Central memory CD4-positive, alpha-beta T cell (primary cell): ENCODE results near the gene DMXL2.
"Not testable (repeated sequence)": the region's sequence is repeated elsewhere in the genome, so short reads cannot be mapped to it uniquely, and the experiment has no call there.

ENCODE experiments used
- DNase-seq: peaks from one replicate; pipeline ENCODE4 v3.0.0; 2022
- total RNA-seq, 3 experiments: gene quantifications; one replicate each; lab custom pipeline; 2026; lab: John Stamatoyannopoulos, UW

Gene DMXL2
- total RNA-seq: 9.8 to 23.3 (median 18.5) reads per million in 3 experiments

GRCh38 chr15:51622604-51623370, at the start of gene DMXL2:
Gene DMXL2 (minus strand): TSS chr15:51622771. CDS start chr15:51622545, 226 bp downstream.
- DNase-seq: peak; percentile 48

GRCh38 chr15:51672155-51672687, 49.6 kb upstream of the DMXL2 start:
- DNase-seq: no peak

GRCh38 chr15:51669381-51669780, 46.8 kb upstream of the DMXL2 start:
- DNase-seq: no peak

DNA sequence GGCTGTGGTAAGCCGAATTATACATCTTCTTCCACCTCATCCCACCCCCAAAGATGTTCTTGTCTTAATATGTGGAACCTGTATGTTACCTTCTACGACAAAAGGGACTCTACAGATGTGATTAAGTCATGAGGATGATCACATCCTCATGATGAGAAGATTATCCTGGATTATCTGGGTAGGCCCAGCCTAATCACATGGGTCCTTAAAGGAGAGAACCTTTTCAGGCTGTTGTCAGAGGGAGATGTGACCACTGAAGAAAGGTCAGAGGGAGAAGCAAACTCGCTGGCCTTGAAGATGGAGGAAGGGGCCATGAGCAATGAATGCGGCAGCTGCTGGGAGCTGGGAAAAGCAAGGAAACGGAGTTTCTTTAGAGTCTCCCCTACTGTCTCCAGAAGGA, 45.9 kb upstream of the DMXL2 start:
- no peak for DNase-seq

GRCh38 chr15:51667478-51667877, 44.9 kb upstream of the DMXL2 start:
- no peak for DNase-seq

DNA sequence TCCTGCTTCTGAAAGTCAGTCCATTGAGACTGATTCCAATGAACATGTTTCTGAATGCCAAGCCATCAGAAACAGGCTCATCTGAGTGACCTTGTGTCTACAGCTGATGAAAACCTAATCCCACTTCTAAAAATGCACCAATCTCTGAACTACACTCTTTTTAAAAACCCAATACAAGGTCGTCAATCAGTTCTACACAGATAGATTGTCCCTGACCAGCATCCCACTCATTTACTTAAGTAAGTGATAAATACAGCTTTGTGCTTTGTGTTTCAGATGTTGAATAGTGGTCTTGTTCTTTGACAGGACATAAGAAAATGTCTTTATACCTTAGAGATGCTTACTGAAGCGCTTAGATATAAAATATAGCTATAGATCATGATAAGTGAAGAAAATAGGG, 38.5 kb upstream of the DMXL2 start:
- no peak for DNase-seq

DNA sequence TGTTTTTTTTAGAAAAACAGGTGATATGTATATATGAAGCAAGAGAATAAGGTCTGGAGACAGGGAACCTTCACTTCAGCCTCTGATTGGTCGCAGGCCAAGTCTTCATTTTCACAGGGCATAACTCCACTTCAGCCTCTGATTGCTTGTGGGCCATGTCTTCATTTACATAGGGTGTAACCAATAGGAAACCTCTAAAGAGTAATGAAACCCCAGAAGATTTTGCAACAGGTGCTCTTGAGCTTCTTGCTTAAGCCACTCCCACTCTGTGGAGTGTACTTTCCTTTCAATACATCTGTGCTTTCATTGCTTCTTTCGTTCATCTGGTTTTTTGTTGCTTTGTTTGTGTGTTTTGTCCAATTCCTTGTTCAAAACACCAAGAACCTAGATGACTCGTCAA, 36.1 kb upstream of the DMXL2 start:
- DNase-seq: no peak

GRCh38 chr15:51655401-51656057, 33.0 kb upstream of the DMXL2 start:
- DNase-seq: not testable (repeated sequence)

- no peak for DNase-seq
Measured at GRCh38 chr15:51652084-51652668, 29.6 kb upstream of the DMXL2 start.

- DNase-seq: peak; percentile 62
Measured at GRCh38 chr15:51649659-51650521, 27.3 kb upstream of the DMXL2 start.

GRCh38 chr15:51648643-51649042, 26.1 kb upstream of the DMXL2 start:
- not testable (repeated sequence) for DNase-seq

GRCh38 chr15:51648101-51648500, 25.5 kb upstream of the DMXL2 start:
- not testable (repeated sequence) for DNase-seq

GRCh38 chr15:51647128-51647562, 24.6 kb upstream of the DMXL2 start:
- no peak for DNase-seq

GRCh38 chr15:51642696-51643095, 20.1 kb upstream of the DMXL2 start:
- DNase-seq: no peak

GRCh38 chr15:51641490-51642130, 19.0 kb upstream of the DMXL2 start:
- DNase-seq: no peak

GRCh38 chr15:51634591-51635198, 12.1 kb upstream of the DMXL2 start:
- DNase-seq: no peak

GRCh38 chr15:51629612-51630011, 7.0 kb upstream of the DMXL2 start:
- DNase-seq: no peak

- no peak for DNase-seq
Measured at GRCh38 chr15:51625236-51625635, 2.7 kb upstream of the DMXL2 start.

DNA sequence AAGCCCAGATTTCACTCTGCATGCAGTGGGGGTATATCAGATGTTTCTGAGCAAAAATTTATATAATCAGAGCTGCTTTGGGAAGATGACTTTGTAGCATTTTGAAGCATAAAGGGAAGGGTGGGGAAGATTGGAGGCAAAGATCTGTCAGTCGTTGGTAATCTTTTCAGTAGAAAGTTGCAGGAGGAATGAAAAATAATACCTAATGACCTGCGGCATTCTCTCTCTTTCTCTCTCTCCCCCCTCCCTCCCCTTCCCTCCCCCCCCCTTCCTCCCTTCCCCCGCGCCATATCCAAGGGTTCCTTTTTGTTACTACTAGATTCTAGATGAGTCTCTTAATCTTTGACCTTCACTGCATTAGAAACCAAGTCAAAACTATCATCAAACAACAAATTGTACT, 1.5 kb upstream of the DMXL2 start:
- no peak for DNase-seq

DNA sequence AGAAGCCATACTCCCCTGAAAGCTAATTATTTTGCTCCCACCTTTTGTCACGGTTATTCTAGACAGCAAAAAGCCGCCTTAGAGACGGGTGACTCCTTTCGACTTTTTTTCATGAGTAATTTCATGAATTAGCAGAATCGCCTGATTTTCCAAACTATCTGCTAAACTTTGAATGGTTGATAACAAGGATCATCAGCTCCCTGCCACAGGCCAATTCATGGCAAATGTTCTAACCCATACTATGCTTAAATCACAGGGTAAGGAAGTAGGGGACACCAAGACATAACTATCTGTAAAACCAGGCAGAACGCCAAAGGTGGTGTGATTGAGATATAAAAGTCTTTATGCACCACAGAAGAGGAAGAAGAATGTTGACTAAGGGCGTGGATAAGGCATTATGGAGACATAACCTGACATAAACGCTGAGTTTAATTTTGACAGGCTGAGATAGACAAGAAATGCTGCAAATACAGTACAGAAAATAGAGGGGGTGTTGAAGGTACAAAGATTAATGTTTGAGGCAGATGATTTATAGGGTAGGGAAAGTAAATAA, 891 bp upstream of the DMXL2 start:
- DNase-seq: no peak

DNA sequence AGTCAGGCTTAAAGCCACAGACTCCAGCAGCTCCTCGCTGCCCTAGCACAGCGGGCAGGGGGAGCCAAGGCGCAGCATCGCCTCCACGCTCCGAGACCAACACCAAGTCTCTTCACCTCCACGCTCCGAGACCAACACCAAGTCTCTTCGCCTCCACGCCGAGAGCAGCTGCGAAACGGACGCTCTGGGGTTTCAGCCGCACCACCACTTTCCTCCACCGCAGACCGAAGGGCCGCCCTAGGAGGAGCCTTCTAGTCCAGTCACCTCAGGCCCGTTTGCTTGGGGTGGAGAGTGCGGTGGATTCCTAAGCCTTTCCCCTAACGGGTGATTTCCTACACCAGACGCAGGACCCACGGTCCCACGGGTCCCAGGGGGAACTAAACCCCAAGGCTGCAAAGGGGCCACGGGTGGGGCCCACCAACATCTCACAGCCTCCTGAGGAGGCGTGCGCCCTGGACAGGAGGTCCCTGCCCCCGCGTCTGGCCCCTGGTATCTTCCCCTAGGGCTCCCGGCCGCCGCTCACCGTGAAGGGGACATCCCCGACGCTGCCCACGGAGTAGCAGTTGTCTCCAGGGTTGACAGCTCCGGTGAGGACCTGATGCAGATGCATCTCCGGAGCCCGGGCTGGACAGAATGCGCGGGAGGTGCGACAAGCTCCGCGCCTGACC, 501 bp downstream of the DMXL2 start:
- peak; percentile 1 for DNase-seq
